Body of pancreas (tissue), 4 donors: ENCODE data around the gene ZFP1.

ENCODE experiments used
- CTCF ChIP-seq, 7 experiments: fragments of 450-650 bp in 4 of 7; fragments of 200-600 bp in 3 of 7; sonication (generic) in 3 of 7; IDR thresholded peaks; one replicate each; pipeline ENCODE4 v1.5.1; 2016 to 2019; ENCODE audit warnings: antibody characterized with exemption in 7 of 7
- POLR2A ChIP-seq, 3 donors: fragments of 450-650 bp; IDR thresholded peaks; one replicate each; pipeline ENCODE4 v1.6.1; 2016; ENCODE audit warnings: antibody characterized with exemption in 3 of 3, mild to moderate bottlenecking in 2 of 3

- TF ChIP-seq CTCF (IDR thresholded peaks at IDR 0.05) (no peak), POLR2A (IDR thresholded peaks at IDR 0.05) (no peak)
These were observed 45.7 kb upstream of the ZFP1 start for GRCh38 chr16:75102595-75102994.
